ENCODE measurements around the gene MAP3K3.
"Not testable (repeated sequence)": the region's sequence is repeated elsewhere in the genome, so short reads cannot be mapped to it uniquely, and the experiment has no call there.

The MAP3K3 gene

GRCh38 chr17:63705657-63706056 lies 83.4 kb downstream of the MAP3K3 start:
- no peak for DNase-seq (ENCODE audit: low spot score)

DNA sequence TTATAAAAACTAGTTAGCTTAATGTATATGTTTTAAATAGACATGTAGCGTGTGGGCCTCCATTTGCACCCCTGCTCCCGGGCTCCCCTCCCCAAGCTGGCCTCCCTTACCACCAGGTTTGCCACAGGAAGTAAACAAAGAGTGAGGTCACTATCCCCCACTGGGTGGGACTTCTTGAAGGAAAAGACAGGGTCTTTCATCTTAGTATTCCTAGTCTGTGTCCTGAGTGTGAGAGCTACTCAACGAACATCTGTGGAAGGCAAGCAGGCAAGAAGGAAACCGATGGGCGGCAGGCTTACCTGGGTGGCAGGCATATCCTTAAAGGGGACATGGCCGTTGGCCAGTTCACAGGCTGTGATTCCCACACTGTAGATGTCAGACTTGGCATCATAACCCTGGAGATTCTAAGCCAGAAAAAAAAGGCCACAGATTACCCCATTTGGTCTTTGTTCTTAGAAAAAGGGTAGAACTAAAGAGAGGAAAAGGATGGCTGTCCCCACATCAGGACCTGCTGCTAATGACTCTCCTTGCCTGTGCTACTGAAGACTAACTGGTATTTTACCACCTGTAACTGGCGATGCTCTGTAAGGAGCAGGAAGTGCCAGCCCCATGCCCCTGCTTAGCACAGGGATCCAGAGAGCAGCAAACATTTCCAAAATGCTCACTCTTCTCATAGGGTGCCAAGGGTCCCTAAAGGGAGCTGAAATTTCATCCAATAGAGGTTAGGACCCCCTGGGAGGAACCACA lies 84.3 kb downstream of the MAP3K3 start:
- peak; percentile 31 for DNase-seq (ENCODE audit: low spot score)

- DNase-seq (ENCODE audit: low spot score) = no peak
Measured at GRCh38 chr17:63707151-63707550, 84.9 kb downstream of the MAP3K3 start.

- DNase-seq (ENCODE audit: low spot score) = no peak
Measured at GRCh38 chr17:63709110-63709509, 86.9 kb downstream of the MAP3K3 start.

DNA sequence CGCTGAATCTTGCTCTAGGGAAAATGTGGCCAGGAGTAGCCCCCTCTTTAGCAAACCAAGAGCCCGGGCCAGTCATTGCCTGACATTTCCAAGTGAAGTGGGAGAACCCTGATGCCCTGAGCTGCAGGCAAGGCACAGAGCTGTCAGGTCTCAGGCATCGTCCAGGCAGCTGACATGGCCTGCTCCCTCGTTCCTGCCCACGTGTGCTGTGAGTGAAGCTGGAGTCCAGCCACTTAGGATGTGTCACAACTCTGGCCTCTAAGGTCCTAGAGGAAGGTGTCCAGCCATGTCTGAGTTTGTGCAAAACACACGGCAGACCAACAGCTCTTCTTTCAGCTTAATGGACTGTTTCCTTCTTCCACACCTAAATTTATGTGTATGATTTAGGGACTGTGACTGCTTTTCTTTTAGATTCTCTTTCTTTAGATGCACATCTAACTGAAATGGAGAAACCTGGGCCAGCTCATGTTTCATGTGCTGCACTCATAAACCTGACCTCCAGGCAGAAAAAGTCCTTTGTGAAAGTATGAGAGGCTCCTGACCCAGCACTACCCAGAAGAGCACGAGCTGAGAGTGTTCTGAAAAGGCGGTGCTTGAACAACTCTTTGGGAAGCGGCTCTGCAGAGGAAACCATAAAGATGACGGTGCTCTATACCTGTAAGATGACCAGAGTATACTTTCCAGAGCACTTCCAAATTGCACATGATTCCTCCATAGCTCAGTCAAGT lies 92.5 kb downstream of the MAP3K3 start:
- no peak for DNase-seq (ENCODE audit: low spot score)

DNA sequence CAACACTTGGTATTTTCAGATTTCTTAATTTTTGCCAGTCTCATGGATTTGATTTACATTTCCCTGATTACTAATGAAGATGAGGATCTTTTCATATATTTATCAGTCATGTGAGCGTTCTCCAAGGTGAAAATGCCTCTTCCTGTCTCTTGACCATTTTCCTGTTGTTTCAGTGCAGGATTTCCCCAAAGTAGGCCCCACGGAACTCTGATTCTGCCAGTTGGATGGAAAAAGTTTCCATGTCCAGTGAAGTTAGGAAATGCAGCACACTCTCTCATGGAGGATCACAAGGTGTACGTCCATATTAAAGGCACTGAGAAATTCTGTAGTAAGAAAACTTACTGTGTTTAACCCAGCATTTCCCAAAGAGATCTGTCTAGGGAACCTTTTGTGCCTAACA lies 94.2 kb downstream of the MAP3K3 start:
- no peak for DNase-seq (ENCODE audit: low spot score)

GRCh38 chr17:63718988-63719387 lies 96.8 kb downstream of the MAP3K3 start:
- DNase-seq (ENCODE audit: low spot score) = no peak

- not testable (repeated sequence) for DNase-seq (ENCODE audit: low spot score)
Measured at GRCh38 chr17:63720194-63720593, 98.0 kb downstream of the MAP3K3 start.

DNA sequence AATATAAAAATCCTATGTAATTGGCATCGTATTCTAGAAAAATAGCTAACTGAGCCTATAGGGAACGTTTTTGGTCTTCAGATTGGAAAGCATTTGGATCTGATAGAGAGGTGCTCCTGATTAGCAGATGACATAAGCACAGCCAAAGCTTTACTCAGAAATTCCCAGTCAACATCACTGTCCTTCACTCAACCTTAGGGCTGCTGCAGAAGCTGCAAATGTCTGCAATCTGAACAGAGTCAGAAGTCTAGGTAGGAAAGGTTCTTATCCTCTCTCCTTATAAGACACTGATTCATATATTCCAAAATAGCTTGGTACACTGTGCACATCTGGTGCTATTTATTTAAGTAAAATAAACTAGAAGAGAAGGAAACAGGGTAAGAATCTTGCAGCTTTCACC lies 100.2 kb downstream of the MAP3K3 start:
- no peak for DNase-seq (ENCODE audit: low spot score)

DNA sequence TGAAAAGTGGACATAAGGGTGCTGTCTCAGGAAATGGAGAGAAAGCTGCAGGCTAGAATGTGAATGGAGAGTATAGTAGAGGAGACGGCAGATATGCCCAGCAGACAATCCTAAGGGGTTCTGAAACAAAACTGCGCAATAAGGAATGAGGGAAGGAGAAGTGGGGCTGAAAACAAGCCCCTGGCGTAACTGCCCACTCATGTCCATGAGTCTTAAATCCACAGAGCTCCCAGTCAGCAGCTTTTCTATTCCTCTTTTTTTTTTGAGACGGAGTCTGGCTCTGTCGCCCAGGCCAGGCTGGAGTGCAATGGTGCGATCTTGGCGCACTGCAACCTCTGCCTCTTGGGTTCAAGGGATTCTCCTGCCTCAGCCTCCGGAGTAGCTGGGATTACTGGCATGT lies 113.5 kb downstream of the MAP3K3 start:
- no peak for DNase-seq (ENCODE audit: low spot score)

DNA sequence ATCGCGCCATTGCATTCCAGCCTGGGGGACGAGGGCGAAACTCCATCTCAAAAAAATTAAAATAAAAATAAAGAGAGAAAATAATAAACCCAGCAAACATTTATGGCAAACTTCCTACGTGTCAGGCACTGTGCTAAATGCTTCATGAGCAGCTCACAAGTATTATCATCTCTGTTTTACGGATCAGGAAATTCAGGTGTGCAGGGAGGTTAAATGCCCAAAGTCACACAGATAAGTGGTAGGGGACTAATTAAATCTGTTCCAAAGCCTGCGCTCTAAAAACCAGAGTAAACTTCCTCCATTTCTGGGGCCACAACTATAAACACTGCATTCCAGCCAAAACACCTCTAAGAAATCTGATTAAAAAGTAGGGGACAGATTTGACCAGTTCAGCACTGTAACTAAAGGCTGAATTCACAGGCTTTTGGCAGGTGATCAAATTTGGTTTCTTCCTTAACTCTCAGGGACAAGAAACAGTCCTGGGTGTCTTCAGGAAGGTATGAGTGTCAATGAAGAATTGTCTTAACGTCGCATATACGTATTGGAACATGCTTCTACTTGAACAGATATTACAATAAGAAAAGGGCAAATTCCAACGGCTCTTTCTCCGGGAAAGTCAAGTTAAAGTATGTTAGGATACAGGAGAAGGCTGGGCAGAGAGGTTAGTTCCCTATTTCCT lies 118.4 kb downstream of the MAP3K3 start:
- DNase-seq (ENCODE audit: low spot score) = no peak

DNA sequence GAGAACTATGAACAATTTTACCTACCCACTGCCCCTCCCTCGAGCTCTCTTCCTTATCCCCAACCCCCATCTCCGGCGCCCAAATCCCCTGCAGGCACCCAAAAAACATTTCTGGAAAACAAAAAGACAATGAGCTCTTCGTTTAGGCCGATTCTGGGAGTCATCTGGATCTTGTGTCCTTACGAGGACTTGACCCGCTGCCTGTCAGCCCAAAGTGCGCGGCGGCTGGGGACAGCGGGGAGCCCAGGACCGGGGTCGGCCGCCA lies 118.9 kb downstream of the MAP3K3 start:
- DNase-seq (ENCODE audit: low spot score) = no peak

DNA sequence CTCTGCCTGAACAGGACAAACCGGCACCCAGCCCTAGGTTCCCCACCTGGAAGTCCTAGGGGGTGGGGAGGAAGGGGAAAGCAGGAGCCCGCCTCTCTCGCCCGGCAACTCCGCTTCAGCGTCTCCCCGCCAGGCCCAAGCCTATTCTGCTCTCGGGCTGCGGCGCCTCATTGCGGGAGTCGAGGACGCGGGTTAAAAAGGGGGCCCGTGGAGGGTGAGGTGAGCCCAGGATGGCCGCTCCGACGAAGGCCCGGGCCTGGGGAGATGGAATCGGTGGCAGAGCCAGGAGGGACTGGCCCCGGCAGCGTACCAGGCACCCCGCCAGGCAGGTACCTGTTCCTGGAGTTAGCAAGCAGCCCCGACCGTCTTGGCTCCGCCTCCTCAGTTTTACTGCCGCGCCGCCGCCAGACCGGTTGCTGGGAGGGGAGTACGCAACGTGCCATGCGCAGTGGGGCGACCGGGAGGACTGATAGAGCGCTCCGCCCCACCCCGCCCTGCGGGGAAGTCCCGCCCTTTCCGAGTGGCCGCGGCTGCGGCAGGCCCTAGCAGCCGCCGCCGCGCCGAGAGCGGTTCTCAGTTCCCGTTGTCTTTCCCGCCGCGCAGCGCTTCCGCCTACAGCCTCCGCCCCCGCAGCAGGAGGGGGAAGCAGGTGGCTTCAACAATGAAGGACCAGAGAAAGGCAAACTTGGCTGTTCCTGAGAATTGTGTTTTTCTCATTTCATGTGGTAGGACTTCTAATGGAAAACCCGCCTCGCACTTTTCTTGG lies 119.4 kb downstream of the MAP3K3 start, which contains the start of gene STRADA:
TSS of gene STRADA (minus strand) at position 392 of the 766 bp plus-strand sequence. CDS start 13,430 bp downstream, outside the sequence.
- DNase-seq (ENCODE audit: low spot score) = peak; percentile 98
